HG02610 (cell line): Measurements from ENCODE around the gene IWS1.
"Not testable (repeated sequence)": the region's sequence is repeated elsewhere in the genome, so short reads cannot be mapped to it uniquely, and the experiment has no call there.

Source experiments
- ATAC-seq: cut with Tn5 transposase; IDR thresholded peaks from one replicate; pipeline ENCODE4 v1.9.1; 2021; ENCODE audit warnings: mild to moderate bottlenecking, moderate library complexity; ENCODE audit not compliant: unreplicated experiment

IWS1 gene

DNA sequence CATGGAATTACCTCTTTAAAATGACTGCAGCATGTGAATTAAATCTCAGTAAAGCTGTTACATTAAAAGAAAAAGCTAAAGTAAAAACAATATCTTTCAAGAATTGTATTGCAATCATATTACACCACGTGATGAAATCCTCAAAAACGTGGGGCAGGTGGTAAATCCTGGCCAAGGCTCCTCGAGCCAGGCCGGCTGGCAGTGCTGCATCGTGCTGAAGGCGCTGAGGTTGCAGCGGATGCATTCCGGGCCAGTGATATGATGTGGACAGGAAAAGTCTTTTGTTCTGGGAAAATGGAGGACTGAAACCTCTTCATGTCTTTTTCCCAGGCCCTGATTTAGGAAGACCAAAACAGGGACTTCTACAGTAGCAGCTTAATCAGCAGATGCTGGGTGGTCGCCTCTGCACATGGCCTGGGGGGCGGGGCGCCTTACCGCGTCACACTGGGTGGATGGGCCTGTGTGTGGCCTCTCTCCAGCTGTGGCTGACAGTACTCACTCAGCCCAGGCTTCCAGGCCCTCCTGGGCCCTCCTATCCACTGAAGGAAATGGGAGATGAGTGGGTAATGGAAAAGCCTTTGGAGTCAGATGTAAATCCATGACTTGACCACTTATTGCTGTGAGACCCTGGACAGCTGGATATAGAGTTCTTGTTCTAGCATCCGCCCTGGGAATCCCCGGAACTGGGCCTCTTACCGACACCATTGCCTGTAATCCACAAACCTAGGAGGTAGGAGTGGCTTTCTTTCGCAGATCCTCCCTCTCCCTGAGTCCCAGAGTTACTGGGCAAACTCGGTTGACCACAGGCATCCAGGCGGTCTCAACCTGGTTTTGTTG, 62.9 kb downstream of the IWS1 start:
- no peak for ATAC-seq

- no peak for ATAC-seq
Measured at GRCh38 chr2:127462461-127462860, 63.8 kb downstream of the IWS1 start.

DNA sequence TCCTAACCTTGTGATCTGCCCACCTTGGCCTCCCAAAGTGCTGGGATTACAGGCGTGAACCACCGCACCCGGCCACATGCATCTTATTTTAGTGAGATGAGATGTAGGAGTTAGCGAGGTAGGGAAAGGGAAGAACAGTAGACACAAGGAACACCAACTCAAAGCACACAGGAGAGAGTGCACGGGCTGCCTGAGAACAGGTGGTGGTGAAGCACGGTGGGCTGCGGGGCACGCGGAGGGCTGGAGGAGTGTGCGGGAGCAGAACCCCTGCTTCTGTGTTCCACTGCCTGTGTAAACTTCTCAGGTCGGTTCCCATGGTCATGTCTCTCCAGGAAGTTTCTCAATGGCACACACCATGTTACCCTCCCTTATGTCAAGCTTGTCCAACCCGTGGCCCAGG, 69.3 kb downstream of the IWS1 start:
- no peak for ATAC-seq

- no peak for ATAC-seq
Measured at GRCh38 chr2:127455566-127456493, 70.5 kb downstream of the IWS1 start.

- ATAC-seq: no peak
Measured at GRCh38 chr2:127454595-127455565, 71.4 kb downstream of the IWS1 start.

- ATAC-seq: no peak
Measured at GRCh38 chr2:127453392-127454171, 72.7 kb downstream of the IWS1 start.

DNA sequence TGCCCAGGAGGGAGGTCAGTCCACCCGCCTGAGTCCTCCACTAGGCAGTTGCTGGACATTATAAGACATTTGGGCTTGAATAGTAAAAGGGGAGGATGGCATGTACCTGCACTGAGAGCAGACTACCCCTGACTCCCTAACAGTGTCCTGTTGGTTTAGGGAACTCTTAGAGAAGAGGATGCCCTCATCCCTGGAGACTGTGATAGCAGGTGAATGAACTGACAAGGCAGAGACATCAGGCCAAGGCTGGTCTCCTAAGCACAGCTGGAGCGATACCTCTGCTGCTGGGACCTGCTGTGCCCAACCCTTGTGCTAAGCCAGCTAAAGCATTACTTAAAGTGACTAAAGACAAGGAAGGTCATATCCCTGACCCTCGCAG, 73.3 kb downstream of the IWS1 start:
- ATAC-seq: no peak

- not testable (repeated sequence) for ATAC-seq
Measured at GRCh38 chr2:127452423-127452822, 73.9 kb downstream of the IWS1 start.

GRCh38 chr2:127451981-127452380, 74.3 kb downstream of the IWS1 start:
- no peak for ATAC-seq

DNA sequence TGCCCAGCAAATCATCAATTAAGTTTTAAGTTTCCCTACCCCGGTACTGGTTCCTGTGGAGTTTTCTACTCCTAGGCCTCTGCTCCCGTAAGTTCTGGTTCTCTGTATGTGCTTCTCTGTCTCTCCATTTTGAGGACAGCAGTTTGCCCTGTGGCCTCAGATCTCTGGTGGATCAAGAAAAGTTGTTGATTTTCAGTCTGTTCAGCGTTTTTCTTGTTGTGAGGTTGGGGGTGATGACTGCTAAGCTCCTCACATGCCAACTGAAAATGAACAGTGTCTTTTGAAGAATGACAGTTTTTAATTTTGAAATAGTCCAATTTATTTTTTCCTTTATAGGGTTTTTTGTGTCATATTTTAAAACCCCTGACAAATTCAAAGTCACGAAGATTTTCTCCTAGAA, 76.4 kb downstream of the IWS1 start:
- ATAC-seq: no peak

DNA sequence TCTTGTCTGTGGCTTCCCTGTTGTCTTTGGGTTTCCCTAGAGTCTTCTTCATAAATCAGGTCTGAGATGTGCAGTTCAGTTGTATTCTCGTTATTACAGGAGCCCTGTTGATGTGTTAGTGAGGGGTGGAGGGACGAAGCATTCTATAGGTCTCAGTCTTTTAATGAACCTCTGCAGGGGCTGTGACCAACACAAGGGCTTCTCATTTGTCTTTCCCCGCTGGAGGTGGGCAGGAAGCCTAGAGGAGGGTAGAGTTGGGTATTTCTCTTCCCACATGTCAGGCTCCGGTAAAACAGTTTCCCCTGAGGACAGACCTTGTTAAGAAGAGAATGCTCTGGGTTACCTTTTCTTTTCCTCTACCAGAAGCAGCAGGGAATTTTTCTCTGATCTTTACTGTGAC, 76.9 kb downstream of the IWS1 start:
- no peak for ATAC-seq

GRCh38 chr2:127448526-127448925, 77.8 kb downstream of the IWS1 start:
- ATAC-seq: no peak

GRCh38 chr2:127439343-127439742, 86.9 kb downstream of the IWS1 start:
- no peak for ATAC-seq

GRCh38 chr2:127437781-127438726, 88.2 kb downstream of the IWS1 start:
- ATAC-seq: no peak

DNA sequence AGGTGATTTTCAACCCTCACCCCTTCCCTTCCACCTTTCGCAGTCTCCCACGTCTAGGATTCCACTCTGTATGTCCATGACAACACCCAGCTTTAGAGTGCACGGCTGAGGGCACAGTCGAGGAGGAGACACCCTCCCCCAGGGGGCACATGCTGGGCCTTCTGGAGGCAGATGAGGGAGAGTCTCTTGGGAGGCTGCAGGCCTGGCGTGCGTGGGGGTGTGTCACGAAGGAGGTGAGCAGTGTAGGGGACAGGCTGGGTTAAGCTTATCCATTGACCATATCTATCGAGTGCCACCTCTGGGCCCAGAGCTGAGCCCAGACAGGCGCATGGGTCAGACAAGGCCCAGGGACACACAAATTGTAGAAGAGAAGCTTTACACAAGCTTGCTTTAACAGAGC, 89.2 kb downstream of the IWS1 start:
- ATAC-seq: no peak

DNA sequence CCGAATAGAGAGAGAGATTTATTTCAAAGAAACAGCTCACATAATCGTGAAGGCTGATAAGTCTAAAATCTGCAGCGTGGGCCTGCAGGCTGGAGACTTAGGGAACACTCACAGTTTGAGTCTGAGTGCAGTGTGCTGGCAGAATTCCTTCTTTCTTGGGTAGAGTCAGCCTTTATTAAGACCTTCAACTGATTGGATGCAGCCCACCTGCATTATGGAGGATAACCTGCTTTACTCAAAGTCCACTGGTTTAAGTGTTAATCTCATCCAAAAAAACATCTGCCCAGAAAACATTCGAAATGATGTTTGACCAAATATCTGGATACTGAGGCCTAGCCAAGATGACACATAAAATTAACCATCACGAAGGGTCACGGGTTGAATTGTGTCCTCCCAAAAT, 91.8 kb downstream of the IWS1 start:
- no peak for ATAC-seq

GRCh38 chr2:127431408-127432023, 94.8 kb downstream of the IWS1 start:
- ATAC-seq: no peak
